GM12878 (cell line): Measurements from ENCODE around the gene VDR. TPM values are rescaled to one million over a fixed set of nuclear protein-coding genes. Genes with fewer than 3 reads are reported as not detected.

Experiments used
- ATAC-seq: fragments of 200-7000 bp; cut with Tn5 transposase; 3 replicates; pipeline ENCODE4 v1.9.1; 2020; ENCODE audit warnings: mild to moderate bottlenecking, moderate library complexity
- BruUV-seq: library from RNA; stranded (reverse); fragments of 400-500 nt; replicated peaks from 2 replicates; lab custom pipeline; 2021; lab: Mats Ljungman, UMichigan
- CTCF ChIA-PET: fragments of 300-600 bp; sonication (Branson Sonifier 250); formaldehyde crosslinking; extraction: SDS; loops from one replicate; lab custom pipeline; 2021; ENCODE audit warnings: inconsistent platforms; lab: Yijun Ruan, JAX
- POLR2A ChIA-PET: fragments of 350-600 bp; formaldehyde crosslinking; extraction: SDS; loops from one replicate; lab custom pipeline; 2021; ENCODE audit warnings: inconsistent platforms; lab: Charles Lee
- RAD21 ChIA-PET: fragments of 300-600 bp; sonication (Branson Sonifier 250); formaldehyde crosslinking; loops from one replicate; lab custom pipeline; 2023; ENCODE audit warnings: antibody characterized with exemption; ENCODE audit not compliant: unreplicated experiment; lab: Charles Lee
- SMC1A ChIA-PET: fragments of 300-600 bp; sonication (Branson Sonifier 250); formaldehyde crosslinking; loops from one replicate; lab custom pipeline; 2023; ENCODE audit not compliant: unreplicated experiment, uncharacterized antibody; lab: Charles Lee
- DNase-seq: peaks from one replicate; pipeline ENCODE4 v3.0.0-alpha.2; 2011; ENCODE audit warnings: low read depth, low spot score
- FAIRE-seq: peaks from 3 replicates; lab custom pipeline; 2011; peaks lifted over from hg19 to GRCh38; lab: Jason Lieb, UNC
- H2AFZ ChIP-seq: 2 replicates; pipeline ENCODE4 v1.6.0; 2011; ENCODE audit warnings: low read depth, low read length, control low read depth; ENCODE audit not compliant: control insufficient read depth
- H3K27ac ChIP-seq: 2 replicates; pipeline ENCODE4 v1.5.1; 2011; ENCODE audit warnings: control low read depth; ENCODE audit not compliant: control insufficient read depth, insufficient read depth
- H3K27me3 ChIP-seq, 2 experiments: replicated peaks in 1 of 2; 2 replicates each; pipeline versions ENCODE4 v1.6.0 to v1.6.1; 2011; ENCODE audit warnings: low read length in 1 of 2; ENCODE audit not compliant: control insufficient read depth in 2 of 2, insufficient read depth in 2 of 2
- H3K36me3 ChIP-seq, 2 experiments: 2 replicates each; pipeline ENCODE4 v1.5.1; 2011; ENCODE audit warnings: low read length in 1 of 2; ENCODE audit not compliant: control insufficient read depth in 2 of 2, insufficient read depth in 2 of 2
- H3K4me1 ChIP-seq: 2 replicates; pipeline ENCODE4 v1.6.1; 2011; ENCODE audit warnings: mild to moderate bottlenecking, low read length, moderate library complexity, mixed read lengths; ENCODE audit not compliant: control insufficient read depth, insufficient read depth
- H3K4me2 ChIP-seq: 2 replicates; pipeline ENCODE4 v1.6.0; 2011; ENCODE audit warnings: control low read depth; ENCODE audit not compliant: control insufficient read depth, insufficient read depth
- H3K4me3 ChIP-seq: fragments of 200-600 bp; sonication (generic); 2 replicates; pipeline ENCODE4 v1.5.1; 2016
- H3K79me2 ChIP-seq: 2 replicates; pipeline ENCODE4 v1.6.0; 2011; ENCODE audit warnings: low read length; ENCODE audit not compliant: control insufficient read depth, insufficient read depth
- H3K9ac ChIP-seq: 2 replicates; pipeline ENCODE4 v1.8.0; 2011; ENCODE audit warnings: low read length, control low read depth, mixed read lengths; ENCODE audit not compliant: control insufficient read depth, insufficient read depth
- H3K9me3 ChIP-seq: replicated peaks from 3 replicates; pipeline ENCODE4 v1.5.1; 2011; ENCODE audit warnings: mild to moderate bottlenecking, low read length; ENCODE audit not compliant: control insufficient read depth, insufficient read depth
- H4K20me1 ChIP-seq: 2 replicates; pipeline ENCODE4 v1.6.0; 2011; ENCODE audit not compliant: control insufficient read depth, insufficient read depth
- IKZF1 ChIP-seq: fragments of 450-650 bp; conservative IDR thresholded peaks from 2 replicates; pipeline ENCODE4 v1.6.1; 2017; ENCODE audit warnings: antibody characterized with exemption, mild to moderate bottlenecking
- SMAD5 ChIP-seq: IDR thresholded peaks from 2 replicates; pipeline ENCODE4 v1.6.1; 2016; ENCODE audit warnings: antibody characterized with exemption, low read depth
- SMC3 ChIP-seq: IDR thresholded peaks from 2 replicates; pipeline ENCODE4 v1.6.1; 2011; ENCODE audit warnings: low read length, improper control_type of control experiment, borderline replicate concordance
- TAF1 ChIP-seq: IDR thresholded peaks from 2 replicates; pipeline ENCODE4 v1.6.1; 2011; ENCODE audit warnings: mild to moderate bottlenecking, low read depth, low read length, borderline replicate concordance
- TARDBP ChIP-seq: IDR thresholded peaks from 2 replicates; pipeline ENCODE4 v1.6.1; 2016; ENCODE audit warnings: borderline replicate concordance
- ZBED1 ChIP-seq: IDR thresholded peaks from 2 replicates; pipeline ENCODE4 v1.6.1; 2016; ENCODE audit warnings: borderline replicate concordance
- WGBS: methylation state at CpG from one replicate; pipeline ENCODE4 v1.1.6; 2016; ENCODE audit warnings: low lambda C conversion rate; ENCODE audit not compliant: insufficient replicate concordance, insufficient coverage; ENCODE audit errors: missing lambda C conversion rate; 5-methylcytosine and 5-hydroxymethylcytosine counted together
- in situ Hi-C: fragments of 300-500 bp; cut with MboI; formaldehyde crosslinking; loops from 9 replicates; pipeline ENCODE4 v1.14.3; 2018; ENCODE audit warnings: mixed read lengths
- intact Hi-C: fragments of 100-400 bp; cut with micrococcal nuclease; formaldehyde crosslinking; loops from one replicate; pipeline ENCODE4 v1.14.2; 2022; ENCODE audit not compliant: unreplicated experiment
- polyA plus RNA-seq, 11 experiments: library from polyadenylated mRNA; depleted of rRNA in 4 of 11; unstranded in 6 of 11; stranded (reverse) in 5 of 11; fragments of >200 nt; fragmentation: Nextera tagmentation in 4 of 11; fragmentation: Illumina TruSeq in 1 of 11; extraction: Ambion mirVana in 4 of 11; extraction: Trizol in 1 of 11; gene quantifications; 1 replicate in 1 of 11; 2 replicates in 10 of 11; pipeline versions ENCODE4 v1.2.1 to v1.2.3, GENCODE V29; 2011 to 2016; ENCODE audit warnings: inconsistent platforms in 2 of 11, missing spikeins in 2 of 11, low read depth in 1 of 11
- total RNA-seq, 4 experiments: library from RNA; depleted of rRNA in 3 of 4; stranded (reverse); fragments of >200 nt in 3 of 4; fragmentation: Illumina TruSeq in 1 of 4; extraction: Trizol in 1 of 4; gene quantifications; 2 replicates each; pipeline versions ENCODE4 v1.2.1 to v1.2.3, GENCODE V29; 2013 to 2021
- TF ChIP-seq, protein P1 (sequence below): fragments of 450-650 bp; IDR thresholded peaks from 2 replicates; pipeline ENCODE4 v1.6.1; 2017; ENCODE audit warnings: low read depth, mild to moderate bottlenecking, moderate library complexity
- TF ChIP-seq, protein P2 (sequence below): fragments of 450-650 bp; IDR thresholded peaks from 2 replicates; pipeline ENCODE4 v1.6.1; 2016; ENCODE audit warnings: mild to moderate bottlenecking, moderate library complexity, borderline replicate concordance
- TF ChIP-seq, protein P3 (sequence below): fragments of 450-650 bp; IDR thresholded peaks from 2 replicates; pipeline ENCODE4 v1.6.1; 2016; ENCODE audit warnings: mild to moderate bottlenecking

VDR gene
- total and polyA plus RNA-seq, 10 of the 15 experiments (the other 5 are each of a cell fraction or from before 2014, with no cell fraction given): 0.27 to 7.9 (median 3.0) TPM

DNA sequence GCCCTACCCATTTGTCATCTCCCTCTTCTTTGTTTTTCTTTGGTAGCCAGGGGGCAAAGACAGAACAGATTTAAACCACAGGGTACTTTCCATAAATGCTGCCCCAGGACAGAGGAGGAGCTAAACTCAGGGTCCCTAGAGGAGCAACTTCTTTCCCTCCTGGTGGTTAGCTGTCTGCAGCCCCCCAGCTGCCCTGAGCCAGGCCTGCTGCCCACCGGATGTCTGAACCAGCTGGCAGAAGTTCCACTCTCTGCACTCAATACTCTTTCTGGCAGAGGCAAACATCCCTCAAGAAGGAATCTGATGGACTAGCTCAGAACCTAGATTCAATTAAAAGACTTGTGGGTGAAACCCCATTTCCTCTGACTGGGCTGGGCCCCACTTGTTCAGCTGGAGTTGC is 10.7 kb downstream of the VDR start:
- in situ Hi-C loops (no loop called here), intact Hi-C loops (no loop called here)
- no peak overlapping the region for H2AFZ ChIP-seq
- WGBS: 0% methylated on average over 1 of the region's 1 CpG
- no peaks in the 10 kb centered on the region for H3K79me2 ChIP-seq
- BruUV-seq: no TSS peak
- POLR2A ChIA-PET: interaction anchor here (1.0 to 2.4 kb wide), 4 partner anchors 9 to 13 kb away, joined by 3 to 9 read pairs (median 4); no protein-coding TSS in a partner anchor
- SMC1A ChIA-PET: interaction anchor here (0.9 to 5.4 kb wide), 9 partner anchors 9 to 70 kb away, joined by 3 to 40 read pairs (median 4); partner anchors contain the start of genes TMEM106C and VDR
- CTCF ChIA-PET: interaction anchor here (1.0 to 3.7 kb wide), 11 partner anchors 8 to 69 kb away, joined by 3 to 20 read pairs (median 4); partner anchors contain the start of gene TMEM106C
- FAIRE-seq: no peak
- RAD21 ChIA-PET: interaction anchor here (0.6 to 2.5 kb wide), 12 partner anchors 9 to 365 kb away, joined by 3 to 17 read pairs (median 4); partner anchors contain the start of gene VDR
- H3K9me3 ChIP-seq: no peaks in the 10 kb centered on the region
- H3K4me3 ChIP-seq: no peak overlapping the region
- no peak overlapping the region for H3K4me2 ChIP-seq
- no peak overlapping the region for H3K9ac ChIP-seq
- no peak for TF ChIP-seq TAF1
- TF ChIP-seq, protein P1, sequence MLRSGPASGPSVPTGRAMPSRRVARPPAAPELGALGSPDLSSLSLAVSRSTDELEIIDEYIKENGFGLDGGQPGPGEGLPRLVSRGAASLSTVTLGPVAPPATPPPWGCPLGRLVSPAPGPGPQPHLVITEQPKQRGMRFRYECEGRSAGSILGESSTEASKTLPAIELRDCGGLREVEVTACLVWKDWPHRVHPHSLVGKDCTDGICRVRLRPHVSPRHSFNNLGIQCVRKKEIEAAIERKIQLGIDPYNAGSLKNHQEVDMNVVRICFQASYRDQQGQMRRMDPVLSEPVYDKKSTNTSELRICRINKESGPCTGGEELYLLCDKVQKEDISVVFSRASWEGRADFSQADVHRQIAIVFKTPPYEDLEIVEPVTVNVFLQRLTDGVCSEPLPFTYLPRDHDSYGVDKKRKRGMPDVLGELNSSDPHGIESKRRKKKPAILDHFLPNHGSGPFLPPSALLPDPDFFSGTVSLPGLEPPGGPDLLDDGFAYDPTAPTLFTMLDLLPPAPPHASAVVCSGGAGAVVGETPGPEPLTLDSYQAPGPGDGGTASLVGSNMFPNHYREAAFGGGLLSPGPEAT: 0 out of 2 replicates have a peak, but pooled peaks have one; percentile 23
- 0 out of 2 replicates have a peak, but pooled peaks have one; percentile 13 for TF ChIP-seq IKZF1
- no peaks in the 10 kb centered on the region for H3K36me3 ChIP-seq
- H4K20me1 ChIP-seq: no peaks in the 10 kb centered on the region
- peak; percentile 79 for ATAC-seq
- peaks cover 19% of the 10 kb centered on the region for H3K4me1 ChIP-seq
- no peak overlapping the region for H3K27ac ChIP-seq
- no peak for DNase-seq
- no peaks in the 10 kb centered on the region for H3K27me3 ChIP-seq

DNA sequence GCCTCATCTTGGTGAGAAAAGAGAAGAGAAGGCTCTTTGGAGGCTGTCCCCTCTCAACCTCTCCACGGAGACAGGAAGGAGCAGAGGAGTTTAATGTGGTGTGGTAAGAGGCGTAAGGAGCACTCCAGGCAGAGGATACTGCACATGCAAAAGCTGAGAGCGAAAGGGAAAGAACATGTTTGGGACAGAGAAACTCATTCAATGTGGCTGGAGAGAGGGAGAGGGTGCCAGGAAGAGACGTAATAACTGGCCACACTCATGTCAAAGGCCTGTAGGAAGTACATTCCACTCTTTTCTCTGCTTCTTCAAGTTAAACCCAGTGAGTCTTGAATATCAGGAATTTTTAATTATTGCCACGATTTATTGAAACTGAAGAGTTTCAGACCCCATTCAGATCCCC is 12.0 kb downstream of the VDR start:
- ChIA-PET CTCF (interaction anchor here (1.0 to 3.7 kb wide), 3 partner anchors 7 to 24 kb away, joined by 3 to 20 read pairs (median 18); no protein-coding TSS in a partner anchor), RAD21 (no interaction called here), POLR2A (interaction anchor here (0.5 kb wide), 1 partner anchor 226 kb away, joined by 3 read pairs; no protein-coding TSS in a partner anchor), SMC1A (interaction anchor here (1.2 to 5.4 kb wide), 3 partner anchors 8 to 18 kb away, joined by 3 to 40 read pairs (median 7); partner anchors contain the start of gene VDR)
- WGBS: 63% methylated on average over 5 of the region's 5 CpGs
- Histone ChIP-seq H3K27ac (no peak overlapping the region), H3K27me3 (no peaks in the 10 kb centered on the region), H3K79me2 (no peaks in the 10 kb centered on the region), H3K36me3 (no peaks in the 10 kb centered on the region), H3K9me3 (no peaks in the 10 kb centered on the region), H3K4me2 (no peak overlapping the region), H3K4me3 (no peak overlapping the region), H3K9ac (no peak overlapping the region), H4K20me1 (no peaks in the 10 kb centered on the region), H2AFZ (no peak overlapping the region), H3K4me1 (peaks cover 21% of the 10 kb centered on the region)
- no peak for ATAC-seq
- intact Hi-C loops (no loop called here), in situ Hi-C loops (no loop called here)
- no TSS peak for BruUV-seq
- DNase-seq: no peak
- FAIRE-seq: no peak
- TF ChIP-seq, protein P2, sequence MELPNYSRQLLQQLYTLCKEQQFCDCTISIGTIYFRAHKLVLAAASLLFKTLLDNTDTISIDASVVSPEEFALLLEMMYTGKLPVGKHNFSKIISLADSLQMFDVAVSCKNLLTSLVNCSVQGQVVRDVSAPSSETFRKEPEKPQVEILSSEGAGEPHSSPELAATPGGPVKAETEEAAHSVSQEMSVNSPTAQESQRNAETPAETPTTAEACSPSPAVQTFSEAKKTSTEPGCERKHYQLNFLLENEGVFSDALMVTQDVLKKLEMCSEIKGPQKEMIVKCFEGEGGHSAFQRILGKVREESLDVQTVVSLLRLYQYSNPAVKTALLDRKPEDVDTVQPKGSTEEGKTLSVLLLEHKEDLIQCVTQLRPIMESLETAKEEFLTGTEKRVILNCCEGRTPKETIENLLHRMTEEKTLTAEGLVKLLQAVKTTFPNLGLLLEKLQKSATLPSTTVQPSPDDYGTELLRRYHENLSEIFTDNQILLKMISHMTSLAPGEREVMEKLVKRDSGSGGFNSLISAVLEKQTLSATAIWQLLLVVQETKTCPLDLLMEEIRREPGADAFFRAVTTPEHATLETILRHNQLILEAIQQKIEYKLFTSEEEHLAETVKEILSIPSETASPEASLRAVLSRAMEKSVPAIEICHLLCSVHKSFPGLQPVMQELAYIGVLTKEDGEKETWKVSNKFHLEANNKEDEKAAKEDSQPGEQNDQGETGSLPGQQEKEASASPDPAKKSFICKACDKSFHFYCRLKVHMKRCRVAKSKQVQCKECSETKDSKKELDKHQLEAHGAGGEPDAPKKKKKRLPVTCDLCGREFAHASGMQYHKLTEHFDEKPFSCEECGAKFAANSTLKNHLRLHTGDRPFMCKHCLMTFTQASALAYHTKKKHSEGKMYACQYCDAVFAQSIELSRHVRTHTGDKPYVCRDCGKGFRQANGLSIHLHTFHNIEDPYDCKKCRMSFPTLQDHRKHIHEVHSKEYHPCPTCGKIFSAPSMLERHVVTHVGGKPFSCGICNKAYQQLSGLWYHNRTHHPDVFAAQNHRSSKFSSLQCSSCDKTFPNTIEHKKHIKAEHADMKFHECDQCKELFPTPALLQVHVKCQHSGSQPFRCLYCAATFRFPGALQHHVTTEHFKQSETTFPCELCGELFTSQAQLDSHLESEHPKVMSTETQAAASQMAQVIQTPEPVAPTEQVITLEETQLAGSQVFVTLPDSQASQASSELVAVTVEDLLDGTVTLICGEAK: no peak
- TF ChIP-seq ZBED1 (no peak), SMAD5 (no peak), SMC3 (no peak), TARDBP (no peak)
- TF ChIP-seq, protein P3, sequence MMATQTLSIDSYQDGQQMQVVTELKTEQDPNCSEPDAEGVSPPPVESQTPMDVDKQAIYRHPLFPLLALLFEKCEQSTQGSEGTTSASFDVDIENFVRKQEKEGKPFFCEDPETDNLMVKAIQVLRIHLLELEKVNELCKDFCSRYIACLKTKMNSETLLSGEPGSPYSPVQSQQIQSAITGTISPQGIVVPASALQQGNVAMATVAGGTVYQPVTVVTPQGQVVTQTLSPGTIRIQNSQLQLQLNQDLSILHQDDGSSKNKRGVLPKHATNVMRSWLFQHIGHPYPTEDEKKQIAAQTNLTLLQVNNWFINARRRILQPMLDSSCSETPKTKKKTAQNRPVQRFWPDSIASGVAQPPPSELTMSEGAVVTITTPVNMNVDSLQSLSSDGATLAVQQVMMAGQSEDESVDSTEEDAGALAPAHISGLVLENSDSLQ: no peak
